ENCODE results near the gene ARHGAP31. TPM values are rescaled to one million over a fixed set of nuclear protein-coding genes. Genes with fewer than 3 reads are reported as not detected.
"Not testable (repeated sequence)": the region's sequence is repeated elsewhere in the genome, so short reads cannot be mapped to it uniquely, and the experiment has no call there.

Gene ARHGAP31
- total and polyA plus RNA-seq, 5 experiments from 2014 or later: 0.32 to 2.3 (median 1.6) TPM

DNA sequence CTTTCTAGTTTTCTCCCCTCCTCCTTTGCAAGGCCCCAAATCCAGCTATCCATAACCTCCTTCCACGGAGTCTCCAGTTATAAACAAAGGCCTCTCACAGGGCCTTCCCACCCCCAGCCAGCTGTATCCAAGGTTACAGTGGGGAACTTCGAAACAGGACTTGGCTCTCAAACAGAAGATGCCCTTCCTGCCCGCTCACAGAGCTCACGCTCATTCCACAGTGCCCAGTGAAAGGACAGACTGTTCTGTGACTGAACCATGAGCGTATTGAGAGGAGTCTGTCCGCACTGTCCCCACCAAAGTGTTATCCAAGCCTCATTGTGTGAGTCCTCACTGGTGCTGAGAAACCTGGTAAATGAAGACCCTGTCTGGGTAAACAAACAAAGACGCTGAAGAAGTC, 35.4 kb downstream of the ARHGAP31 start:
- peak overlapping the region in 1 of 10 donors; percentile 52 for H3K27ac Mint-ChIP-seq
- H3K4me3 Mint-ChIP-seq: no peak overlapping the region
- DNase-seq (no peak), ATAC-seq (no peak)
- no peaks in the 10 kb centered on the region for H3K27me3 Mint-ChIP-seq
- no peaks in the 10 kb centered on the region for H3K36me3 Mint-ChIP-seq
- H3K9me3 Mint-ChIP-seq: no peaks in the 10 kb centered on the region
- peaks cover 0 to 1% (median 0%) of the 10 kb centered on the region in 4 donors for H3K4me1 Mint-ChIP-seq
- POLR2A ChIA-PET: interaction anchor here (0.6 to 0.8 kb wide), 2 partner anchors 35 to 86 kb away, joined by 3 read pairs; no protein-coding TSS in a partner anchor

DNA sequence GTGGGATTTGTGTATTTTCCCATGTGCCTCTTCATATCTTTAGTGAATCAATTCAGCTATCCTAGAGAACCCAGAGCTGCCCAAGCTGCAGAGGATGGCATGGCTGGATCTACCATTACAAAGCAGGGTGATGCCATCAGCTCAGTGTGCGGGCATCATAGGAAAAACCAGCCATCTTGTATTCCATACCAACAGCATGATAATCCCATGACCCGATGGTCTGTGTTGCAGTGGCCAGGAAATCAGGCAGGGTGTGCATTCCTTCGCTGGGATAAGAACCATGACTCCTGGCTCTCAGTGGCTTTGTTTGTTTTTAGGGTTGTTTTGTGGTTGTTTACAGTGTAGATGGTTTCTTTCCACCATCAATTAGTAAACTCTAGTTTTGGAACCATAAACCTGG, 36.0 kb downstream of the ARHGAP31 start:
- POLR2A ChIA-PET: no interaction called here
- no peak overlapping the region for H3K4me3 Mint-ChIP-seq
- H3K36me3 Mint-ChIP-seq: no peaks in the 10 kb centered on the region
- H3K4me1 Mint-ChIP-seq: peaks cover 0 to under 1% (median 0%) of the 10 kb centered on the region in 4 donors
- no peaks in the 10 kb centered on the region for H3K27me3 Mint-ChIP-seq
- ATAC-seq (no peak), DNase-seq (no peak)
- no peaks in the 10 kb centered on the region for H3K9me3 Mint-ChIP-seq
- no peak overlapping the region for H3K27ac Mint-ChIP-seq

DNA sequence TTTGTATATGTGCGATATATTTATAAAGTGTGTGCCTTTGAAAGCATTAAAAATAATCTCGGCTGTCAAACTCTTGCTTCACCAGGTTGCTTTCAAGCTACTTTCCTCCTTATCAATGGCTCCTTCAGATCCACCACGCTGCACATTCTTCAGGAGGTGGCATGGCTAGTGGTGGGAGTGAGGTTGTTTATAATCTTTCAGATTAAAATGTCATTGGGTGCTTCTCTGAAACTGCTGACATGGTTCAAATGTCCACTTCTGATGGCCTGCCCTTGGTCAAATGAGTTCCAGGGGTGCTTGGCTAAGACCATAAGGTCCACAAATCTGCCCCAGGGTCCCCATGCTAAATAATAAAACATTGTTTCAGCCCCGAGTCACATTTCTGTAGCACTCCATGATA, 36.7 kb downstream of the ARHGAP31 start:
- ATAC-seq (no peak), DNase-seq (no peak)
- H3K27me3 Mint-ChIP-seq: no peaks in the 10 kb centered on the region
- H3K4me1 Mint-ChIP-seq: peaks cover 0 to 3% (median 0%) of the 10 kb centered on the region in 4 donors
- POLR2A ChIA-PET: no interaction called here
- no peaks in the 10 kb centered on the region for H3K36me3 Mint-ChIP-seq
- H3K4me3 Mint-ChIP-seq: no peak overlapping the region
- H3K9me3 Mint-ChIP-seq: no peaks in the 10 kb centered on the region
- H3K27ac Mint-ChIP-seq: no peak overlapping the region

DNA sequence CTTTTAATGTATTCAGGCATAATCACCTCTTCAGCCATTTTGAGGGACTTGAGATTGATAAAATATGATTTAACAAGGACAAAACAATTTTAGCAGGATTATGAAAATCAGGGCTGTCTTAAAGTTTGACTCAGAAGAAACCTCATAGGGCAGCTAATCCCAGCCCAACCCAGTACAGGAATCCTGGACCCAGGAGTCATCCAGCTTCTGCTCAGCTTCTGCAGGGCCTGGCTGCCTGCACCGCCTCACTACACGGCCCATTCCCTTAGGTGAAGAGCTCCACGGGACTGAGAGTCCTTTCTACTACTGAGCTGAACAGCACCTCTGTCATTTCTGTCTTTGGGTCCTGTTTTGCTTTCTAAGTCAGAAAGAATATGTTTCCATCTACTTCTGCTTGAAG, 37.5 kb downstream of the ARHGAP31 start:
- no peak for ATAC-seq

DNA sequence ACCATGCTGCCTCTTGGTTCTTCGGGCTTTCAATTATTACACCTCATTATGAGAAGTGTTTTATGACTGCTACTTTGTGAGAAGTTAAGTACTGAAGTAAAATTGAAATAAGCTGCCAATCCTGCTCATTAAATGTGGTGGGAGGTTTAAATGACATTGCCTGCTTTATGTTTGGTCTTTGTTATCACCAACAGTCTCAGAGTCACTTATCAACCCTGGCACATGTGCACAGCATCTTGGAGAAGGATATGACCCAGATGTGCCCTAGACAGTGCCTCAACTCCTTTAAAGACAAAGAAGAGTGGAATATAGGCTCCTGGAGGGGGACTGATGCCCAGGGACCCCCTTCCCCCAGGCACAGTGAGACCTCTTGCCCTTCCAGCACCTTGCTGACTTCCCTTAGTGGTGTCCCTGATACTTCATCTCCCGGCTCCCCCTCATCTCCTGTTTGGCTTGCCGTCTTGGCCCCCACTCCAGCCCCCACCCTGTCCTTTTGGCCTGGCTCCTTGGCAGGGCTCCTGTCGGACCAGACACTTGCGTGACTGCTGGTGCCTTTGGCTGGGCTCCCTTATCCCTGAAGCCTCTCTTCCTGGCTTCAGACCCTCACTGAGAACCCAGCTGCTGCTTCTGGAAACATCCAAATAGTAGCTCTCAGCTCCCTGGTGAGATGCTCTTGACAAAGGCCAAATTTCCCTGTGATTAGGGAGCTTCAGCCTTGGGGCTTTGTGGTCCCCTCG, 39.8 kb downstream of the ARHGAP31 start:
- Mint-ChIP-seq H3K9me3 (no peaks in the 10 kb centered on the region), H3K4me3 (no peak overlapping the region), H3K4me1 (peaks cover 0 to 3% (median 0%) of the 10 kb centered on the region in 4 donors), H3K27me3 (no peaks in the 10 kb centered on the region), H3K27ac (no peak overlapping the region), H3K36me3 (no peaks in the 10 kb centered on the region)
- DNase-seq (no peak), ATAC-seq (no peak)
- POLR2A ChIA-PET: no interaction called here

More for the DNA sequence above, 37.5 kb downstream of the ARHGAP31 start:
- no peaks in the 10 kb centered on the region for H3K36me3 Mint-ChIP-seq
- H3K27ac Mint-ChIP-seq: no peak overlapping the region
- no peaks in the 10 kb centered on the region for H3K27me3 Mint-ChIP-seq
- no peak for DNase-seq
- no peaks in the 10 kb centered on the region for H3K9me3 Mint-ChIP-seq
- H3K4me1 Mint-ChIP-seq: peaks cover 0 to 3% (median 0%) of the 10 kb centered on the region in 4 donors
- POLR2A ChIA-PET: no interaction called here
- H3K4me3 Mint-ChIP-seq: no peak overlapping the region

DNA sequence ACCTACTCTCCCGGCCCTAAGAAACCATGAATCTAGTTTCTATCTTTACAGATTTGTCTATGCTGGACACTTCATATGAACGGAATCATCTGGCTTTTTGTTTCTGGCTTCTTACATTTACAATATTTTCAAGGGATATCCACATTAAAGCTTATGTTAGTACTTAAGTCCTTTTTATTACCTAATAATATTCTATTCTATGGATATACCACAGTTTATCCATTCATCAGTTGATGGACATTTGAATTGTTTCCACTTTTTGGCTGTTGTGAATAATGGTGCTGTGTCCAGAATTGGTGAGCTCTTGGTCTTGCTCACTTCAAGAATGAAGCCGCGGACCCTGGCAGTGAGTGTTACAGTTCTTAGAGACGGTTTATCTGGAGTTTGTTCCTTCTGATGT, 42.6 kb downstream of the ARHGAP31 start:
- Mint-ChIP-seq H3K9me3 (no peaks in the 10 kb centered on the region), H3K27ac (no peak overlapping the region), H3K27me3 (no peaks in the 10 kb centered on the region), H3K36me3 (no peaks in the 10 kb centered on the region), H3K4me3 (no peak overlapping the region), H3K4me1 (peaks cover 0 to 3% (median 0%) of the 10 kb centered on the region in 4 donors)
- ATAC-seq (no peak), DNase-seq (no peak)
- POLR2A ChIA-PET: no interaction called here

DNA sequence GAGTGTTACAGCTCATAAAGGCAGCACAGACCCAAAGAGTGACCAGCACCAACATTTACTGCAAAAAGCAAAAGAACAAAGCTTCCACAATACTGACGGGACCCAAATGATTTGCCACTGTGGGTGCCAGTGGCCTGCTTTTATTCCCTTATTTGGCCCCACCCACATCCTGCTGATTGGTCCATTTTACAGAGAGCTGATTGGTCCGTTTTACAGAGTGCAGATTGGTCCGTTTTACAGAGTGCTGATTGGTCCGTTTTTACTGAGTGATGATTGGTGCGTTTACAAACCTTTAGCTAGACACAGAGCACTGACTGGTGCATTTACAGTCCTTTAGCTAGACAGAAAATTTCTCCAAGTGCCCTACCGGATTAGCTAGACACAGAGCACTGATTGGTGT, 43.2 kb downstream of the ARHGAP31 start:
- ATAC-seq, H3K9me3 Mint-ChIP-seq, H3K27me3 Mint-ChIP-seq, POLR2A ChIA-PET, H3K27ac Mint-ChIP-seq, H3K4me3 Mint-ChIP-seq, H3K4me1 Mint-ChIP-seq, H3K36me3 Mint-ChIP-seq, DNase-seq: not testable (repeated sequence)

DNA sequence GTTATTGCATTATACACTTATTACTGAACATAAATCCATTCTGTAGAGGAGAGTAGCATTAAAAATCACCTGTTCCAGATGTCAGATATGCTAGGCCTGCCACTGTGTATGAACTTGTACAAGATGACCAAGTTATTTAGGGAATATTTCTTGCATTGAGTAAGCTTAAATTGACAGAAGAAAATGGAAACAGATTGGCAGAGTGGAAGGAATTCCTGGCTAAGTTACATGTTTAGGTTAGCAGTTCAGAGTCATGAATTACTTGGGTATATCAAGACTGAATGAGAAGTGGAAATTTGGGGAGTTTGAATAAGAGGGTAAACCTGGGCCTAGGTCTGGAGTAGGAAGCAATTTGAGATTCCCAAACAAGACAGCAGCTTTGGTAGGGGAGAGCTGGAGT, 44.6 kb downstream of the ARHGAP31 start:
- Mint-ChIP-seq H3K9me3 (no peaks in the 10 kb centered on the region), H3K27me3 (no peaks in the 10 kb centered on the region), H3K4me1 (peaks cover 0 to 3% (median 0%) of the 10 kb centered on the region in 4 donors), H3K4me3 (no peak overlapping the region), H3K27ac (no peak overlapping the region), H3K36me3 (peaks cover 0 to under 1% (median 0%) of the 10 kb centered on the region in 3 donors)
- POLR2A ChIA-PET: no interaction called here
- ATAC-seq (no peak), DNase-seq (no peak)

DNA sequence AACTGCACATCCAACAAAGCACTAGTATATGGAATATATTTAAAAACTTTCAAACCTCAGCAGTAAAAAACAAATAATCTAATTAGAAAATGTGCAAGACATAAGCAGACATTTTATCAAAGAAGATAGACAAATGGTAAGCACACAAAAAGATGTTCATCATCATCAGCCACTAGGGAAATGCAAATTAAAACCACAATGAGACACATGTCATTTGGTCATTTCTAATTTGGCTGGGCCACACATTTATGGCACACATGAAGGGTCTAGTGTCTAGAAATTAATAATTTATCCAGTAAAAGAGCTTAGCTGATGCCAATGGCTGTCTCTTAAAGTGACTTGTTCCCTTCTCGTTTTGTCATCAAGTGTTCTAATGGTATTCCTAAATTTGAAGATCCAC, 45.8 kb downstream of the ARHGAP31 start:
- POLR2A ChIA-PET: no interaction called here
- ATAC-seq: no peak
- H3K27me3 Mint-ChIP-seq: no peaks in the 10 kb centered on the region
- peaks cover 0 to 2% (median 0%) of the 10 kb centered on the region in 3 donors for H3K36me3 Mint-ChIP-seq
- no peak overlapping the region for H3K4me3 Mint-ChIP-seq
- peaks cover 0 to 3% (median 0%) of the 10 kb centered on the region in 4 donors for H3K4me1 Mint-ChIP-seq
- no peak for DNase-seq
- no peaks in the 10 kb centered on the region for H3K9me3 Mint-ChIP-seq
- no peak overlapping the region for H3K27ac Mint-ChIP-seq

DNA sequence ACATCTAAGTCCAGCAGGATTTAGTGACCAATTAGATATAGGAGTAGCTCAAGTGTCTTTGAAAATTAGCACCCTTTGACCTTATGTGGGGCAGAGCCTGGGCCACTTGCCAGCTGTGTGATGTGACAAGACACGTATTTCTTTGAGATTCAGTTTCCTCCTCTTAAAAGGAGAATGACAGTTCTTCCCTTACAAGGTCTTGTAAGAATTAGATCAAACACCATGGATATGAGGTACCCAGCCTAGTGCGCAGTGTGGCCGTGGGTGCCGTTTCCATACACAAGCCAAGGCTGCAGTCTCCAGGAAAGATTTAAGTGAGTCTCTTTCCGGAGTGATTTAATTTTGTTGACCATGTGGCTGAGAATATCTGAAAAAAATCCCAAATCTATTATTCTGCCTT, 46.3 kb downstream of the ARHGAP31 start:
- POLR2A ChIA-PET: no interaction called here
- peaks cover 0 to 2% (median 0%) of the 10 kb centered on the region in 3 donors for H3K36me3 Mint-ChIP-seq
- no peak overlapping the region for H3K4me3 Mint-ChIP-seq
- H3K27me3 Mint-ChIP-seq: no peaks in the 10 kb centered on the region
- peaks cover 0 to under 1% (median 0%) of the 10 kb centered on the region in 4 donors for H3K4me1 Mint-ChIP-seq
- H3K9me3 Mint-ChIP-seq: no peaks in the 10 kb centered on the region
- no peak overlapping the region for H3K27ac Mint-ChIP-seq
- ATAC-seq: no peak
- DNase-seq: no peak

DNA sequence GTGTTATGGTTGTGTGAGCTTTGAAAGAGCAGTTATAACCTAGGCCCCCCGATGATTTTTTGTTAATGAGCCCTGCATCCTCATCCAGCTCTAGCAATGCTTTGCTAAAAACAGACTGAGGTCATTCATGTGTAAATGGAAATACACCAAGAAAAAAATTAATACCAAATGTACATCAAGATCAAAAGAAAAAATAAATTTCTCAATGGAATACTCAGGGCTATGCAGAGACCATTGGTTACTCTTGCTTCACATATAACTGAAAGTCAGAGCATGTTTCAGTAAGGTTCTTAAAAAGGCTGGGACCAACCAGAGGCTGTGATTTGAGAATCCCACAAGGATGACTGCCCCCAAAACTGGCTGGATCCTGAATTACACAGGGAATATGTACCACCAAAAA, 48.0 kb downstream of the ARHGAP31 start:
- peaks cover 0 to 7% (median 1%) of the 10 kb centered on the region in 4 donors for H3K4me1 Mint-ChIP-seq
- ATAC-seq (no peak), DNase-seq (no peak)
- POLR2A ChIA-PET: no interaction called here
- no peaks in the 10 kb centered on the region for H3K27me3 Mint-ChIP-seq
- H3K4me3 Mint-ChIP-seq: no peak overlapping the region
- H3K36me3 Mint-ChIP-seq: peaks cover 0 to 2% (median 0%) of the 10 kb centered on the region in 3 donors
- no peak overlapping the region for H3K27ac Mint-ChIP-seq
- no peaks in the 10 kb centered on the region for H3K9me3 Mint-ChIP-seq

DNA sequence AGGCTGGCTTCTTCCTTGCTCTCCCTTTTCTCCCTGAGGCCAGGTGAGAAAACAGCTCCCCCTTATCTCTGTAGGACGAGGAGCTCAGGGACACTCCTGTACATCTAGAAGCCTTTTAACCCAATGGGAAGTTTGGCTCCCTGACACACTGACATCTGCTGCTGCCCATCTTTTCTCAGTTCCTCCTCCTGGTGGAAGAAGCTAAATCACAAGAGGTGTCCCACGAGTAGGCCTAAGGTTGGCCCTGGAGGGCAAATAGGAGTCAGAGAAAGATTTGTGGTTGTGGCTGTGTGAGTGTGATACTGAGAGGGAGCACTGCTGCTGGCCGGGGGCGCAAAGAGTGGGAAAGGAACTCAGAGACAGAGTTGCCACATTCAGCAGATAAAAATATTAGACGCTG, 49.5 kb downstream of the ARHGAP31 start:
- H3K36me3 Mint-ChIP-seq: peaks cover 0 to 2% (median 0%) of the 10 kb centered on the region in 3 donors
- no peak overlapping the region for H3K27ac Mint-ChIP-seq
- H3K4me1 Mint-ChIP-seq: peaks cover 0 to 7% (median 1%) of the 10 kb centered on the region in 4 donors
- no peaks in the 10 kb centered on the region for H3K27me3 Mint-ChIP-seq
- POLR2A ChIA-PET: no interaction called here
- H3K4me3 Mint-ChIP-seq: no peak overlapping the region
- H3K9me3 Mint-ChIP-seq: no peaks in the 10 kb centered on the region
- no peak for ATAC-seq
- no peak for DNase-seq

DNA sequence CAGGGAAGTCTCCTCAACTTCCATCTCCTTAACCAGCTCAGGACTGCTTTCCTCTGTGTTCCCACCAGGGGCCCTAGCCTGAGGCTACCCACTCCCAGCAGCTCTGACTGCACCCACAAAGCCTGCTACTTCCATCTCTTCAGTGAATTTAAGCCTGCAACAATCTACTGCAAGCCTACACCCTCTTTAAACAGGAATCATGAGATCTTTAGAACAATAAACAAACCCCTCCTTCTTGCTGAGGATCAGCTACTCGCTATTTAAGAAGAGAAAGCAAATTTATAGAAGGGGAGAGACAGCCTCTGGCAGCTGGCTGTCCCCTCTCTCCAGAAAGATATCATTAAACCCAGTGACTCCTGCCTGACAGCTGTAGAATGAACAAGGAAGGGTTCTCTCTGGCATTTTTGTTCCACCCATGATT, 51.9 kb downstream of the ARHGAP31 start:
- peak overlapping the region in 1 of 10 donors; percentile 44 for H3K27ac Mint-ChIP-seq
- H3K27me3 Mint-ChIP-seq: no peaks in the 10 kb centered on the region
- ATAC-seq (no peak), DNase-seq (no peak)
- peaks cover 3 to 7% (median 6%) of the 10 kb centered on the region in 4 donors for H3K4me1 Mint-ChIP-seq
- peaks cover 0 to 2% (median 0%) of the 10 kb centered on the region in 3 donors for H3K36me3 Mint-ChIP-seq
- H3K9me3 Mint-ChIP-seq: no peaks in the 10 kb centered on the region
- POLR2A ChIA-PET: no interaction called here
- no peak overlapping the region for H3K4me3 Mint-ChIP-seq

DNA sequence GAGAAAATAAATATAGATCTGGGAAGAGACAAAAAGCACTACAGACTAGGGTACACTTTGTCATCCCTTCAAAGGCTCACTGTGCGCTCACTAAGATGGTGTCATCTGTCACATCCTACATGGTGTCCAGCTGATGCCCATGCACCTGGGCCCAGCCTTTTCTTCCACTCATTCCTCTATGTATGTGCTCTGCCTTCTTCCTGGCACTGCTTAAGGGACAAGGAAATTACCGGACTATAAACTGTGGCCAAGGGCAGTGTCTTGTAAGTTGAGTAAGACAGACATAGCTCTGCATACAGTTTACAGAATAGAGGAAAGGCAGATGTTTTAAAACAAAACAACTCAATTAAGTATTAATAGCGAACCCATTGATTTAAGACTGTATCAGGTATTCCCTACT, 52.9 kb downstream of the ARHGAP31 start:
- POLR2A ChIA-PET: no interaction called here
- Mint-ChIP-seq H3K4me1 (peaks cover 7 to 17% (median 10%) of the 10 kb centered on the region in 4 donors), H3K36me3 (peaks cover 0 to 2% (median 0%) of the 10 kb centered on the region in 3 donors), H3K27me3 (no peaks in the 10 kb centered on the region), H3K27ac (no peak overlapping the region), H3K4me3 (no peak overlapping the region), H3K9me3 (no peaks in the 10 kb centered on the region)
- DNase-seq (no peak), ATAC-seq (no peak)

Data from naive thymus-derived CD8-positive, alpha-beta T cell (primary cell).